Neural progenitor cell (in vitro differentiated cells): ENCODE results near the gene OPHN1. TPM values are rescaled to one million over a fixed set of nuclear protein-coding genes. Genes with fewer than 3 reads are reported as not detected.
A peak's percentile ranks its signal among the peaks of the same experiment; 100 is the strongest.
"Not testable (repeated sequence)": the region's sequence is repeated elsewhere in the genome, so short reads cannot be mapped to it uniquely, and the experiment has no call there.

ENCODE experiments used
- DNase-seq: peaks from one replicate; pipeline ENCODE4 v3.0.0-alpha.2; 2016; ENCODE audit warnings: low spot score
- H2AFZ ChIP-seq: fragments of 200-600 bp; sonication (generic); replicated peaks from 2 replicates; pipeline ENCODE4 v1.6.1; 2016; ENCODE audit warnings: antibody characterized with exemption
- H3F3A ChIP-seq: fragments of 200-600 bp; sonication (generic); 2 replicates; pipeline ENCODE4 v1.6.1; 2016; ENCODE audit warnings: antibody characterized with exemption, low read depth
- H3K27ac ChIP-seq: fragments of 200-600 bp; sonication (generic); 2 replicates; pipeline ENCODE4 v1.5.1; 2016; ENCODE audit warnings: mild to moderate bottlenecking
- H3K27me3 ChIP-seq: fragments of 200-600 bp; sonication (generic); 2 replicates; pipeline ENCODE4 v1.6.1; 2016; ENCODE audit warnings: mild to moderate bottlenecking, moderate library complexity
- H3K36me3 ChIP-seq: fragments of 200-600 bp; sonication (generic); 2 replicates; pipeline ENCODE4 v1.5.1; 2016
- H3K4me1 ChIP-seq: fragments of 200-600 bp; sonication (generic); 2 replicates; pipeline ENCODE4 v1.6.1; 2016; ENCODE audit warnings: mixed run types
- H3K4me2 ChIP-seq: fragments of 200-600 bp; sonication (generic); 2 replicates; pipeline ENCODE4 v1.6.1; 2016
- H3K4me3 ChIP-seq: fragments of 200-600 bp; sonication (generic); 2 replicates; pipeline ENCODE4 v1.5.1; 2016
- H3K79me2 ChIP-seq: fragments of 200-600 bp; sonication (generic); 2 replicates; pipeline ENCODE4 v1.6.1; 2016; ENCODE audit warnings: low read depth
- H3K9ac ChIP-seq: fragments of 200-600 bp; sonication (generic); 2 replicates; pipeline ENCODE4 v1.6.1; 2016
- H3K9me3 ChIP-seq: fragments of 200-600 bp; sonication (generic); 2 replicates; pipeline ENCODE4 v1.5.1; 2016; ENCODE audit warnings: low read depth
- H4K20me1 ChIP-seq: fragments of 200-600 bp; sonication (generic); 2 replicates; pipeline ENCODE4 v1.6.1; 2016; ENCODE audit warnings: low read depth
- H3K27ac Mint-ChIP-seq: 3 replicates; pipeline ENCODE4 v1.8.0; 2021; ENCODE audit warnings: mixed read lengths
- H3K27me3 Mint-ChIP-seq: 2 replicates; pipeline ENCODE4 v1.8.0; 2022; ENCODE audit warnings: low read depth, mild to moderate bottlenecking, inconsistent platforms, moderate library complexity, mixed read lengths; ENCODE audit not compliant: insufficient read depth
- H3K36me3 Mint-ChIP-seq: 3 replicates; pipeline ENCODE4 v1.8.0; 2021; ENCODE audit warnings: mixed read lengths
- H3K4me1 Mint-ChIP-seq: 3 replicates; pipeline ENCODE4 v1.8.0; 2021; ENCODE audit warnings: mixed read lengths
- H3K4me3 Mint-ChIP-seq: 3 replicates; pipeline ENCODE4 v1.8.0; 2021; ENCODE audit warnings: mild to moderate bottlenecking, moderate library complexity, mixed read lengths
- H3K9me3 Mint-ChIP-seq: 3 replicates; pipeline ENCODE4 v1.8.0; 2020; ENCODE audit warnings: mixed read lengths
- CTCF ChIP-seq: fragments of 200-600 bp; sonication (generic); IDR thresholded peaks from 2 replicates; pipeline ENCODE4 v1.5.1; 2017; ENCODE audit warnings: antibody characterized with exemption, mild to moderate bottlenecking
- EZH2 ChIP-seq: fragments of 200-600 bp; sonication (generic); IDR thresholded peaks from 2 replicates; pipeline ENCODE4 v1.6.1; 2017; ENCODE audit warnings: antibody characterized with exemption, mild to moderate bottlenecking, moderate library complexity
- EZH2phosphoT487 ChIP-seq: fragments of 200-600 bp; sonication (generic); IDR thresholded peaks from 2 replicates; pipeline ENCODE4 v1.6.1; 2017; ENCODE audit warnings: antibody characterized with exemption
- total RNA-seq: library from RNA; depleted of rRNA; stranded (reverse); fragments of >200 nt; gene quantifications from 2 replicates; pipeline ENCODE4 v1.2.3, GENCODE V29; 2015; ENCODE audit warnings: low replicate concordance

Gene OPHN1
- total RNA-seq, 1 donor from 2014 or later: 4.5 TPM

DNA sequence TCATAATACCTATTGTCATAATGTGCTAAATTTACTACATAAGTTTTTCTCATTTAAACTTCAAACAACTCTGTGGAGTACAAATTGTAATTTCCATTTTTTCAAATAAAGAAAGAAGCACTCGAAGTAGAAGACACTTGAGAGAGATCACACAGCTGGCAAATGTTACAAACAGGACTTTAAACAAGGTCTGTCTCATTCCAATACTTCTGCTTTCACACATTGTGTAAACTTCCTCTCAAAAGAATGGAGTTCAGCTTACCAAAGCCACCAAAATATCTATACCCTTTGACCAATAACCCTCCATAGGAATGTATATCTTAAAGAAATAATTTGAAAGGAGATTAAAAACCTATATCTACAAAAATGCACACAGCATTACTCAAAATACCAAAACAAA is 88.3 kb downstream of the OPHN1 start:
- H3K27me3 ChIP-seq: no peaks in the 10 kb centered on the region
- H3K36me3 Mint-ChIP-seq: no peaks in the 10 kb centered on the region

DNA sequence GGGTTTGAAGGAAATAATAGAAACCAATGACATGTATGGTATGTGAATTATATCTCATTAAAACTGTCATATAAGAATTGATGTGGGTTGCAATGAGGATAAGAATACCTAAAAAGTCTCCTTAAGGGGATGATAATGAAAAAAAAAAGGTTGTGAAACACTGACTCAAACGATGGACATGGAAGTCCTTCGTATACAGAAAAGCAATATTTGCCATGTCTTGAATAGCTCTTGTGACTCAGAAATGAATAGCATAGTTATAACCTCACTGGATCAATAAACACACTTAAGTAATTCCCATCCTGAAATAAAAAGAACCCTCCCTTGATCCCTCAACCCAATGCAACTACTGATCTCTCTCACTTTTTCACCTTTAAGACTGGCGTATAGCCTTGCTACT is 89.7 kb downstream of the OPHN1 start:
- H3K9ac ChIP-seq: no peak overlapping the region
- no peaks in the 10 kb centered on the region for H3K36me3 Mint-ChIP-seq
- H3K27ac ChIP-seq: no peak overlapping the region
- no peak for DNase-seq
- H3K4me2 ChIP-seq: no peak overlapping the region
- no peaks in the 10 kb centered on the region for H4K20me1 ChIP-seq
- no peaks in the 10 kb centered on the region for H3K27me3 ChIP-seq
- H2AFZ ChIP-seq: no peak overlapping the region
- H3K9me3 ChIP-seq: no peaks in the 10 kb centered on the region
- no peaks in the 10 kb centered on the region for H3K4me1 Mint-ChIP-seq
- no peak overlapping the region for H3K4me3 ChIP-seq
- H3K36me3 ChIP-seq: no peaks in the 10 kb centered on the region
- H3K4me1 ChIP-seq: no peaks in the 10 kb centered on the region
- TF ChIP-seq EZH2: no peak
- no peak for TF ChIP-seq EZH2phosphoT487
- no peak for TF ChIP-seq CTCF
- no peak overlapping the region for H3K27ac Mint-ChIP-seq
- H3K4me3 Mint-ChIP-seq: no peak overlapping the region
- H3K27me3 Mint-ChIP-seq: no peaks in the 10 kb centered on the region
- no peaks in the 10 kb centered on the region for H3K9me3 Mint-ChIP-seq
- H3K79me2 ChIP-seq: no peaks in the 10 kb centered on the region
- H3F3A ChIP-seq: no peaks in the 10 kb centered on the region

More for the DNA sequence above, 88.3 kb downstream of the OPHN1 start:
- H3K4me2 ChIP-seq: no peak overlapping the region
- H4K20me1 ChIP-seq: no peaks in the 10 kb centered on the region
- no peaks in the 10 kb centered on the region for H3K36me3 ChIP-seq
- H3F3A ChIP-seq: no peaks in the 10 kb centered on the region
- H3K9me3 ChIP-seq: no peaks in the 10 kb centered on the region
- DNase-seq: no peak
- H3K4me3 ChIP-seq: no peak overlapping the region
- H2AFZ ChIP-seq: no peak overlapping the region
- H3K9ac ChIP-seq: no peak overlapping the region
- Mint-ChIP-seq H3K4me3 (no peak overlapping the region), H3K27me3 (no peaks in the 10 kb centered on the region), H3K9me3 (no peaks in the 10 kb centered on the region), H3K27ac (no peak overlapping the region), H3K4me1 (no peaks in the 10 kb centered on the region)
- H3K79me2 ChIP-seq: no peaks in the 10 kb centered on the region
- TF ChIP-seq EZH2 (no peak), EZH2phosphoT487 (no peak), CTCF (no peak)
- no peak overlapping the region for H3K27ac ChIP-seq
- no peaks in the 10 kb centered on the region for H3K4me1 ChIP-seq

GRCh38 chrX:68332201-68332731 is 101.0 kb downstream of the OPHN1 start:
- Histone ChIP-seq H4K20me1 (no peaks in the 10 kb centered on the region), H3K9me3 (no peaks in the 10 kb centered on the region), H3K27me3 (no peaks in the 10 kb centered on the region), H3K79me2 (no peaks in the 10 kb centered on the region), H2AFZ (no peak overlapping the region), H3K27ac (no peak overlapping the region), H3F3A (no peaks in the 10 kb centered on the region), H3K4me3 (no peak overlapping the region), H3K9ac (no peak overlapping the region), H3K36me3 (no peaks in the 10 kb centered on the region), H3K4me2 (peak overlapping the region; percentile 1), H3K4me1 (no peaks in the 10 kb centered on the region)
- H3K36me3 Mint-ChIP-seq: no peaks in the 10 kb centered on the region
- H3K27ac Mint-ChIP-seq: no peak overlapping the region
- H3K9me3 Mint-ChIP-seq: peaks cover 3% of the 10 kb centered on the region
- DNase-seq: peak; percentile 1
- TF ChIP-seq EZH2 (no peak), EZH2phosphoT487 (no peak), CTCF (no peak)
- H3K4me3 Mint-ChIP-seq: no peak overlapping the region
- peaks cover 2% of the 10 kb centered on the region for H3K27me3 Mint-ChIP-seq
- no peaks in the 10 kb centered on the region for H3K4me1 Mint-ChIP-seq

GRCh38 chrX:68326841-68327240 is 106.5 kb downstream of the OPHN1 start:
- not testable (repeated sequence) for H3K9me3 ChIP-seq, H3K4me3 Mint-ChIP-seq, H3K9ac ChIP-seq, H3K27ac Mint-ChIP-seq, H2AFZ ChIP-seq, H3K4me3 ChIP-seq, H3K79me2 ChIP-seq, H3F3A ChIP-seq, H3K36me3 Mint-ChIP-seq, H3K27me3 ChIP-seq, H4K20me1 ChIP-seq, H3K27ac ChIP-seq, H3K4me1 ChIP-seq, DNase-seq, H3K27me3 Mint-ChIP-seq, H3K4me1 Mint-ChIP-seq, H3K4me2 ChIP-seq, H3K9me3 Mint-ChIP-seq, H3K36me3 ChIP-seq
